B cell (primary cell): ENCODE measurements around the gene MALRD1.

Source experiments
- CTCF ChIP-seq: fragments of 200-600 bp; IDR thresholded peaks from one replicate; pipeline ENCODE4 v1.8.0; 2022; ENCODE audit warnings: antibody characterized with exemption, mild to moderate bottlenecking
- EZH2 ChIP-seq: IDR thresholded peaks from 2 replicates; pipeline ENCODE4 v1.6.1; 2012; ENCODE audit warnings: borderline replicate concordance, low read depth, mild to moderate bottlenecking, moderate library complexity, low read length; ENCODE audit not compliant: insufficient read depth, poor library complexity, severe bottlenecking

- TF ChIP-seq CTCF, result no peak
- no peak for TF ChIP-seq EZH2
Observed at GRCh38 chr10:19144206-19144605, 95.6 kb downstream of the MALRD1 start.
